Osteoblast (primary cell): ENCODE data around the gene KRTAP10-11. TPM values are rescaled to one million over a fixed set of nuclear protein-coding genes. Genes with fewer than 3 reads are reported as not detected.
A peak's percentile ranks its signal among the peaks of the same experiment; 100 is the strongest.

Experiments used
- DNase-seq: peaks from one replicate; pipeline ENCODE4 v3.0.0; 2011; ENCODE audit warnings: low spot score, mixed read lengths; ENCODE audit not compliant: insufficient read length; ENCODE audit errors: missing footprints
- H2AFZ ChIP-seq: 2 replicates; pipeline ENCODE4 v1.6.0; 2011; ENCODE audit warnings: mild to moderate bottlenecking, low read length
- H3K27ac ChIP-seq: 2 replicates; pipeline ENCODE4 v1.5.1; 2011; ENCODE audit warnings: mild to moderate bottlenecking, low read depth, low read length, moderate library complexity
- H3K27me3 ChIP-seq: 2 replicates; pipeline ENCODE4 v1.6.0; 2012; ENCODE audit warnings: mild to moderate bottlenecking, control low read depth, inconsistent platforms, low read length, moderate library complexity; ENCODE audit not compliant: insufficient read depth
- H3K36me3 ChIP-seq: 2 replicates; pipeline ENCODE4 v1.5.1; 2011; ENCODE audit warnings: mild to moderate bottlenecking, low read length, control low read depth, moderate library complexity; ENCODE audit not compliant: insufficient read depth
- H3K4me1 ChIP-seq: 2 replicates; pipeline ENCODE4 v1.5.1; 2011; ENCODE audit warnings: mild to moderate bottlenecking, low read length, control low read depth, moderate library complexity; ENCODE audit not compliant: insufficient read depth
- H3K4me2 ChIP-seq: 2 replicates; pipeline ENCODE4 v1.6.0; 2011; ENCODE audit warnings: mild to moderate bottlenecking, low read length; ENCODE audit not compliant: insufficient read depth
- H3K4me3 ChIP-seq: fragments of 200-600 bp; sonication (generic); 3 replicates; pipeline ENCODE4 v1.5.1; 2012; ENCODE audit warnings: mild to moderate bottlenecking, low read length, inconsistent platforms; ENCODE audit not compliant: insufficient read depth
- H3K79me2 ChIP-seq: 2 replicates; pipeline ENCODE4 v1.6.0; 2012; ENCODE audit warnings: mild to moderate bottlenecking, low read length, control low read depth, inconsistent platforms; ENCODE audit not compliant: insufficient read depth
- H3K9me3 ChIP-seq: 2 replicates; pipeline ENCODE4 v1.5.1; 2011; ENCODE audit warnings: low read depth, low read length, control low read depth
- H4K20me1 ChIP-seq: 2 replicates; pipeline ENCODE4 v1.6.0; 2012; ENCODE audit warnings: mild to moderate bottlenecking, low read length, control low read depth; ENCODE audit not compliant: insufficient read depth
- total RNA-seq: library from RNA; depleted of rRNA; stranded (reverse); fragments of >200 nt; gene quantifications from 2 replicates; pipeline ENCODE4 v1.2.3, GENCODE V29; 2012
- TF ChIP-seq, protein P1 (sequence below): IDR thresholded peaks from 2 replicates; pipeline ENCODE4 v1.5.1; 2011; ENCODE audit warnings: mild to moderate bottlenecking, low read depth, low read length, moderate library complexity; ENCODE audit errors: extremely low read depth

KRTAP10-11 gene
- total RNA-seq, 1 donor, result not detected

- H3K4me2 ChIP-seq, result no peak overlapping the region
- no peak overlapping the region for H3K27ac ChIP-seq
- TF ChIP-seq, protein P1, sequence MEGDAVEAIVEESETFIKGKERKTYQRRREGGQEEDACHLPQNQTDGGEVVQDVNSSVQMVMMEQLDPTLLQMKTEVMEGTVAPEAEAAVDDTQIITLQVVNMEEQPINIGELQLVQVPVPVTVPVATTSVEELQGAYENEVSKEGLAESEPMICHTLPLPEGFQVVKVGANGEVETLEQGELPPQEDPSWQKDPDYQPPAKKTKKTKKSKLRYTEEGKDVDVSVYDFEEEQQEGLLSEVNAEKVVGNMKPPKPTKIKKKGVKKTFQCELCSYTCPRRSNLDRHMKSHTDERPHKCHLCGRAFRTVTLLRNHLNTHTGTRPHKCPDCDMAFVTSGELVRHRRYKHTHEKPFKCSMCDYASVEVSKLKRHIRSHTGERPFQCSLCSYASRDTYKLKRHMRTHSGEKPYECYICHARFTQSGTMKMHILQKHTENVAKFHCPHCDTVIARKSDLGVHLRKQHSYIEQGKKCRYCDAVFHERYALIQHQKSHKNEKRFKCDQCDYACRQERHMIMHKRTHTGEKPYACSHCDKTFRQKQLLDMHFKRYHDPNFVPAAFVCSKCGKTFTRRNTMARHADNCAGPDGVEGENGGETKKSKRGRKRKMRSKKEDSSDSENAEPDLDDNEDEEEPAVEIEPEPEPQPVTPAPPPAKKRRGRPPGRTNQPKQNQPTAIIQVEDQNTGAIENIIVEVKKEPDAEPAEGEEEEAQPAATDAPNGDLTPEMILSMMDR, result no peak
- DNase-seq, result peak; percentile 11
- no peaks in the 10 kb centered on the region for H3K36me3 ChIP-seq
- no peak overlapping the region for H2AFZ ChIP-seq
- H3K9me3 ChIP-seq, result no peaks in the 10 kb centered on the region
- no peaks in the 10 kb centered on the region for H3K27me3 ChIP-seq
- H3K4me1 ChIP-seq, result no peaks in the 10 kb centered on the region
- no peaks in the 10 kb centered on the region for H3K79me2 ChIP-seq
- no peak overlapping the region for H3K4me3 ChIP-seq
- H4K20me1 ChIP-seq, result no peaks in the 10 kb centered on the region
Observed at GRCh38 chr21:44640761-44641160, 5.5 kb upstream of the KRTAP10-11 start.

DNA sequence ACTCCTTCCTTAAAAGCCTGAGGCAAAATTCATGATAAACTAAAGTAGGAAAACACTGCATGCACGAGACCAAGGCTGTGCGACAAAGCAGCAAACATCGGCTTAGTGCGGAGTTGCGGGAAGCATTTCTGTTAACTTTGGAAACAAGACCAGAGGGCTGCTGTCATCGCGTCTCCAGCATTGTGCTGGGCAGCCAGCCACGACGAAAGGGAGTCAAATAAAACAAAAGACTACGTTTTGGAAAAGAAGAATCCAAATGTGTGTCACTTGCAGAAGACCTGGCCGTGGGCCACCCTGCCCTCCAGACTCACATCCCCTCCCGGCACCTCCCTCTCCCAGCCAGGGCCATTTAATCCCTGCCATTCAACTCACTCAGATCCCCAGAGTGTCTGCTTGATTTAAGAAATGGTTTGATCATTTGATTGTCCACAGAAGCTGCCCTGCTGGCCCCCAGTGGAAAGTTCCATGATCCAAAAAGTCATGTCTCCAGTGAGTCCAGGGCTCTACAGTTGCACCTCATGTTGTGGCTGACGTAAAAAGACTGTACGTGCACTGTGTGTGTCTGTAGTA lies 2.4 kb upstream of the KRTAP10-11 start:
- peaks cover 3% of the 10 kb centered on the region for H3K27me3 ChIP-seq
- no peaks in the 10 kb centered on the region for H3K9me3 ChIP-seq
- no peak overlapping the region for H3K4me3 ChIP-seq
- no peaks in the 10 kb centered on the region for H4K20me1 ChIP-seq
- no peaks in the 10 kb centered on the region for H3K4me1 ChIP-seq
- H3K79me2 ChIP-seq, result no peaks in the 10 kb centered on the region
- H3K27ac ChIP-seq, result no peak overlapping the region
- no peak overlapping the region for H2AFZ ChIP-seq
- no peaks in the 10 kb centered on the region for H3K36me3 ChIP-seq
- TF ChIP-seq, protein P1, result no peak
- no peak for DNase-seq
- H3K4me2 ChIP-seq, result no peak overlapping the region

DNA sequence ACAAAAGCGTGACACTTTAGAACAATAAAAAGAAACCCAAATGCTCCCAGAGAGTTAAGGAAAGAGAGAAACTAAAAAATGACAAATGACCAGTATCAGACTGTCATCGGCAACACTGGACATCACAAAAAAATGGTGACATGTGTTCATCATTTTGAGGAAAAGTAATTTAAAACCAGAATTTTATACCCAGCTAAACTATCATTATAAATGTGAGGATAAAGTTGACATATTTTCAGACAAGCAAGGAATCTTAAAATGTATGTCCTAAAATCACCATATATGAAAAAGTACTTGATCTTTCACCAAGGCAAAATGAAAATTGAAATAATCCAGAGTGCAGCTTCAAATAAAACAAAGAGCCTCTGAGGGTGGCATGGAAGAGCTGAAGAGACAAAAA lies 1.3 kb upstream of the KRTAP10-11 start:
- no peaks in the 10 kb centered on the region for H3K79me2 ChIP-seq
- no peaks in the 10 kb centered on the region for H3K36me3 ChIP-seq
- DNase-seq, result no peak
- no peak overlapping the region for H2AFZ ChIP-seq
- no peak overlapping the region for H3K27ac ChIP-seq
- H4K20me1 ChIP-seq, result no peaks in the 10 kb centered on the region
- H3K27me3 ChIP-seq, result peaks cover 3% of the 10 kb centered on the region
- no peaks in the 10 kb centered on the region for H3K9me3 ChIP-seq
- no peaks in the 10 kb centered on the region for H3K4me1 ChIP-seq
- no peak overlapping the region for H3K4me3 ChIP-seq
- TF ChIP-seq, protein P1, result no peak
- no peak overlapping the region for H3K4me2 ChIP-seq

GRCh38 chr21:44647222-44647552 lies 973 bp downstream of the KRTAP10-11 start:
- H3K4me2 ChIP-seq, result no peak overlapping the region
- H3K27ac ChIP-seq, result no peak overlapping the region
- peaks cover 3% of the 10 kb centered on the region for H3K27me3 ChIP-seq
- TF ChIP-seq, protein P1, result no peak
- peak; percentile 47 for DNase-seq
- no peaks in the 10 kb centered on the region for H3K79me2 ChIP-seq
- no peak overlapping the region for H2AFZ ChIP-seq
- H3K9me3 ChIP-seq, result no peaks in the 10 kb centered on the region
- no peaks in the 10 kb centered on the region for H3K4me1 ChIP-seq
- H3K36me3 ChIP-seq, result no peaks in the 10 kb centered on the region
- H4K20me1 ChIP-seq, result no peaks in the 10 kb centered on the region
- H3K4me3 ChIP-seq, result no peak overlapping the region
